ENCODE results near the gene GPR141.

GPR141 gene

DNA sequence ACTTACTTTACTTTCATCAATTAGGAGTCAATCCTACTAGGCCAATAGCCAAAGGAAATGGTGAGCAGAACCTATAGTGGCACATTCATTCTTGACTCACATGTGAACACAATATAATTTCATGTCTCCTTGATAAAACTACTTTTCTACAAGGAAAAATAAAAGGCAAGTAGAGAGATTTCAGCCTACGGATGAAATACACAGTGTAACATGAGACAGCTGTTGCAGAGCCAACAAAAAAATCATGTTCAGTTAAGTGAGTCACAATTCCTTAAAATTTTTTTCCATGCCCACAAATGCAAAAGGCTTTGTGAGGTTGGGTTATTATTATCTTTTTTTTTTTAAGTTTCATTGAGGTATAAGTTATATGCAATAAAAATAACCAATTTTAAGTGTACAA, 54.8 kb downstream of the GPR141 start:
- DNase-seq = no peak

DNA sequence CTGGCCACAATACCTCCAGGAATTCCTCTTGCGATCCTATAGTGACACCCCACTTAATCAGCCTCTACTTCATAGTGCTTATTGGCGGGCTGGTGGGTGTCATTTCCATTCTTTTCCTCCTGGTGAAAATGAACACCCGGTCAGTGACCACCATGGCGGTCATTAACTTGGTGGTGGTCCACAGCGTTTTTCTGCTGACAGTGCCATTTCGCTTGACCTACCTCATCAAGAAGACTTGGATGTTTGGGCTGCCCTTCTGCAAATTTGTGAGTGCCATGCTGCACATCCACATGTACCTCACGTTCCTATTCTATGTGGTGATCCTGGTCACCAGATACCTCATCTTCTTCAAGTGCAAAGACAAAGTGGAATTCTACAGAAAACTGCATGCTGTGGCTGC, 56.8 kb downstream of the GPR141 start:
- no peak for DNase-seq

DNA sequence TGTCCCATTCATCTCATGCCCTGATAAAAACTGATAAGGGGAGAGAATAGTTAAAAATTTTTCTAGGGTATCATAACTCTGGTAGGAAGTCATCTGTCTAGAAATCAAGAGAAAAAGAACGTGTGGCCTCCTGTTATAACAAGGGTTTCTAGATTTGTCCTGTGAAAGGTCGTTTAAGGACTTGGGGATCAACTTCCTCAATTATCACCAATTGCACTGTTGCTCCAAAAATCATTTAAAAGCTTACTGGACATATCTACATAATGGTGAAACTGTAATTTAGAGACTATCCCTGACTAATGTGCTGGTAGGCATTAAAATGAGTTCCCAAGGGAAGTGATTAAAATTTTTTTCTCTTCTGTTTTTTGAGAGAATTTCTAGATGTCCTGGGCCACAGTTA, 58.2 kb downstream of the GPR141 start:
- DNase-seq = no peak

DNA sequence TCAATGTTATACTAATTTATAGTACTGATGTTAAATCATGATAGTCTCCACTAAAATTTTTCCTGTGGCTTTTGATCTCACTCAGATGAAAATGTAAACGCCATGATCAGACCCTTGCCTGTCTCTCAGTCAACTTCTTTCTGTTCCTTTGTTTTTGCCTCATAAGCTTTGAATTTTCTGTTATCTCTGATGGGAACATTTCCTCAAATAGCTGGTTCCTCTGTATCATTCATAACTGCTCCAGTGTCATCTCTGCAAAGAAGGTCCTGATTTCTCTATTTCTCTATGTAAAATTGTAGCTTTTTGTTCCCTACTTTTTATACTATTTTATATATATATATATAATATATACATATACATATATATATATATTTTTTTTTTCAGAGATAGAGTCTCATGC, 67.5 kb downstream of the GPR141 start:
- no peak for DNase-seq

DNA sequence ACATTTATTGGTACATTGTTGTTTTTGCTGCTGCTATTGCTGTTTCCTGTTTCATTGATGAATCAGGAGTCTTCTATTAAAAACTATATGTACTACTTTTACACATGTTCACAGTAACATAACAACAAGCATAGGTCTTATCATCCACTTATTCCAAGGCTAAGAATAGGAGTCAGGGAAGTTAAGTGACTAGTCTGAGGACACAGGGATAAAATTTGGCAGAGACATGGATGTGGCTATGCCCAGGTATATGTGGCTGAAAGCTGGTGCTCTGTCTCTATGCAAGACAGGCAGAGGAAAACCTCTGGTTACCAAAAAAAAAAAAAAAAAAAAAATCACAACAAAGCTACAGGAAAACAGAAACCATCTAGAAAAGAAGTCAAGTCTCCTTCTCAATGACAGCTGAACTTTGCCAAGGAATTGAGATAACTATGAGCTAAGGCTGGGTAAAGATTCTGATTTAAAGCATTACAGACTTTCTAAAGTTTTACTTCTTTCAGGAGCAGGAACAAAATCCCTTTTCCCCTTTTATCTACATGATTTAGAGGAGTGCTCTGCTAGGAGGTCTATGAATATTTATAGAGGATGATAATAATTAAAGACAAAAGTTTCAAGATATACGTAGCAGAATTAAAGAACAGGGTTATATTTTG, 70.0 kb downstream of the GPR141 start:
- no peak for DNase-seq

DNA sequence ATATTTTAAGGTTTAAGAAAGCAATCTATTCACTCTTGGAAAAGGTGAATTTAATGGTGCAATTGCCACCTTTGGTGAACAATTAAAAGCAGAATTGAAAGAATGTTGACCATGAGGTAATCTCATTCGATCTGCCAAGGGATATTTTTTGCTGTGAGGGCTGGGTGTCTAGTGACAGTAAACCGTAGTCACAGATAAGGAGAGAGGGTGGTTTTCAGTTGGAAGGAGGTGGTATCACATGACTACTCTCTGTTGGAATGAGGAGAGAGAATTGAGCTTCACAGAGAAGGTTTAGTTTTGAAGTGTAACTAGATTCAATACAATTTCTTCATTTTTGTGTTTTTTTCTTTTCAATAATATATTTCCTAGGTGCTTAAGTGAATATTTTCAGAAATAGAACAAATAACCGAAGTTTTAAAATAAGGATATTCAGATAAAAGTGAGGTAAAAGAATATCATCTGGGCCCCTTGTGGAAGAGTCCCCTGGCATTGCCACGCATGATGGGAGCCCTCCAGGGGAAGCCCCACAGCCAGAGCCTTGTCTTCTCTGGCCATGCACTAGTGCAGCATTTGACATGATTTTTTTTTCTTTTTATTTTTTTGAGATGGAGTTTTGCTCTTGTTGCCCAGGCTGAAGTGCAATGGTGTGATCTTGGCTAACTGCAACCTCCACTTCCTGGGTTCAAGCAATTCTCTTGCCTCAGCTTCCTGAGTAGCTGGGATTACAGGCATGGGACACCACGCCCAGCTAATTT, 73.4 kb downstream of the GPR141 start:
- DNase-seq = no peak

DNA sequence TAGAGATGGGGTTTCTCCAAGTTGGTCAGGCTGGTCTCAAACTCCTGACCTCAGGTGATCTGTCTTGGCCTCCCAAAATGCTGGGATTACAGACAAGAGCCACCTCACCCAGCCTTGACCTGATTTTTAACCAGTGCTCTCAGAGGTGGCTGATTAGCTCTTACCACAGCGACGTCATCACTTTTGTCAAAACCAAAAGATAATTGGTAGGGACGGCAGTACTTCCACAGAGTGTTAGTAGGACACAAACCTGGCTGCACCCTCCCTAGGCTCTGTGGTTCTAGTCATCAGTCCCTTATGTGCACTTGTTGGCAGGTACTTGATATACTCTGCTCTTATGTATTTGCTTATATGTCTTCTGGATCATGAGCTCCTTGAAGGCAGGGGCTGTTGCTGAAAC, 74.0 kb downstream of the GPR141 start:
- no peak for DNase-seq

DNA sequence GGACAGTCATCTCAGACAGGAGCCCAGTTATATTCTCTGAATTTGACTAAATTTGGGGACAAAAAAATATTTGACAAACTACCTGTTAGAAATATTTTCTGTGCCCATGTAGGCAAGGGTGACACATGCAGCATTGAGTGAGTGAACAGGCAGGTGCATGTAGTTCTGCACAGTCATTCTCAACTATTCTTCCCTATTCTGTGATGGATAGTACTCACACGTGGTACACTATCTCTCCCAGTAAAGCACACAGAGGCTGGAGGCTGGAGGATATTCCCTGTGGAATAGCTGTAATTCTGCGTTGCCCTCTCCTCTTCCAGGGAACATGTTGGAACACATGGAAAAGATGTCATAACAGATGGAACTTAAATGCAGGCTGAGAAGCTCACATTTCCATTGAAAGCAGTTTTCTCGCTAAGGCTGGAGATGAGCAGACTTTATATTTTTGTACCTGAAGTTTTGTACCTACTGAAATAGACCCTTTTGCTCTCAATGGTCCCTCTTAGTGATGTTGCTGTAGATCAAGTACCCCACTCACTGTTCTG, 75.0 kb downstream of the GPR141 start:
- DNase-seq = no peak

DNA sequence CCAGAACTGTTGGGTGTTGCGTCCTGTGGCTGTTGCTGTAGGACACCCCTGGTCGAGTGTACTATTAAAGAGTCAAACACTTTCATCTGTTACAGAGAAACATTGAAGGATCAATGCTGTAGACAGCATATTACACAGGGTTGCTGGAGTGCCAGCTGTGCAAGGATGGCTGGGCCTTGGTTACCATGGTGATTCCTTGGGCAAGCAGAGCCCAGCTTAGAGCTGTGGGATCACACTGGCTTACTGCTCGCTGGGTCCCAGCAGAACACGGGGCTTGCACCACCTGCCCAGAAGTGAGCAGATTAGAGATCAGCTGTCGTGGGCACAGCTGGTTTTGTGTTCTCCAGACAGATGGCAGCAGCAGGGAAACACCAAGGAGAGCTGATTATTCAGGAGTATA, 76.0 kb downstream of the GPR141 start:
- no peak for DNase-seq

DNA sequence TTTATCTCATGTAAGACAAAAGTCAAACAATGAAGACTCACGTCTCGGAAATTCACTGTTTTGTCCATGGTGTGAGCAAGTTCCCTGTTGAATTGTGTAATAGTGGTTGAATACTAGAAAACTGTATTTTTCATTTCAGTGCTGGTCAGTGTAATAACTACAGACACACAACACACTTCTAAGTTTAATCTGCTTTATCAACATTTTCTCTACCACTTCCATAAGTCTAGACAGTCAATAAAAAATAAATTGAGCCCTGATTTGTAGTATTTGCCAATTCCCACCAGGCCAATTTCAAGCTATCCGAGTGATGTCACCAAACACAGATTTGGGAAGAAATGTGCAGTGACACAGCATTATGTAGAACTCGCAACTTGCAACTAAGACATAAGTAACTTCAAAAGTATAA, 81.9 kb downstream of the GPR141 start:
- no peak for DNase-seq

DNA sequence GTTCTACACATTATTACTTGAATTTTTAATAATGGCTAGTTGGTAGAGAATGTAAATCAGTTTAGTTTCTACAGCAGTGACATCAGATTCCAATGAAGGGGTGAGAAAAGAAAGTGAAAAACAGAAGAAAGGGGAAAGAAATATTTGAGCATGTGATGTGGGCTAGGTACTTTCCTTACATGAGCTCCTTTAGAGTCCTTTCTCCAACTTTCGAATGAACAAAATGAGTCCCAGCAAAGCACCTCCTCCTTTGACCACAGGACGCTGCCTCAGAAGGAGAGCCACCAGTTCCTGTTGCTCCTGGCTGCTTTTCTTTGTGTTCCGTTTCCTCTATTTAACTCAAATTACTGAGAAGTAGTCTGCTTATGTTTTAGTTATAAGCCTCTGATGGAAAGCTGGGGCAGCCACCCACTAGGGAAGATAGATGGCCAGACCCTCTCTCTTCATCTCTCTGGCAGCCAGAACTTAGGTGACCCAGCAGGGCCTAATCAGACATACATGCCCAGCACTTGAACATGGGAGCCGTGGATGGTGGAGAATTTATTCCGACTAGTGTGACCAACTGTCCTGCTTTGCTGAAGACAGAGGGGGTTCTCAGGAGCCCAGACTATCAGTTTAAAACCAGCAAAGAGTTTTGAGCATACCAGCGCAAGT, 82.4 kb downstream of the GPR141 start:
- DNase-seq = no peak

DNA sequence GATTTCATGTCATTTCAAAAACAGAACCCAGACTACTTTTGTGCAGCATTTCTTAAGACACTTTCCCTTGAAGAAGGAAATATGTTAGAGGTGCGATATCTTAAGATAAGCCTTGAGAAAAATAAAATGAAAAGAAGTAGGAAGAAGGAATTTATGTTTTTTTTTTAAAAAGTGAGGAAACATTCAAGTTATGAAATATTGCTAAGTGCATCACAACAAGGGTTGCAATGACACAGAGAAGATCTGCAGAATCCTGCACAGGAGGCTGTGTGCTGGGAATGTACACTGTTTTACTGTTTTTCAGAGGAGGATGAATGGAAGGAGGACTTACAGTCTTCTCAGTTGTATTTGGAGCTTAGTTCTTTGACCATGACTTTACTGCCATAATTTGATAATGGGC, 85.0 kb downstream of the GPR141 start:
- DNase-seq = no peak

DNA sequence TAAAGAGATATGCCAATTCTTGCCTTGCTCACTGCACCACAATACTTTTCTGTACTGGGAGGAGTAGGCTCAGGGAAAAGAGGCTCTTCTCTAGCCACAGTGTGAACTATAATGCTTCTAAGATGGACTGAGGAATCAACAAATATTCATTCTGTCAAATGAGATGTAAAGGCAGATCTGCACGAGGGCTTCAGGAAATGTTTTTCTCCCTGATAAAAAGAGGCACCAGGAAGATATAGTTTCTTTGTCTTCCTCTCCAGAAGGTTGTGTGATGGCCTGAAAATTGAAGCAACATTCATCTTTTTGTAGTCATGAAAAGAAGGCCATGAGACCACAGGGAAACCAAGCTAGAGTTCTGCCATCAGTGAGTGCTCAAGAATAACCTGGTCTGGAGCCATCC, 85.7 kb downstream of the GPR141 start:
- no peak for DNase-seq

DNA sequence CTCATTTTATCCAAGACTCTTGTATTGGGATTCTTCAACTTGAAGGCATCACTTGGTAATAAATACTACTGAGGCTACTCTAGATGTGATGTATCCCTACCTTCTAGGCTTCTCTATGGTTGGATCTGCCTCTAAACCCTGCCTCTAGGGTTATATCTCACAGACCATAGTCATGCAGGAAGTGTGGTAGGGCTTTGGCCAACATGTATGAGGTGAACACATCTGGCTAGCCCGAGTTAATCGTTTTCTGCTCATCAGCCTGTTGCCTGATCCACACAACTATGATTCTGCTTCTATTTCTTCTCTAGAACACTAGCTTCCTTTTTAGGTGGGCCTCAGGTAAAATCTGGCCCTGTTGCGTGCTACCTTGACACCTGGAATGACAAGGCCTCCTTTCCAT, 86.2 kb downstream of the GPR141 start:
- no peak for DNase-seq

DNA sequence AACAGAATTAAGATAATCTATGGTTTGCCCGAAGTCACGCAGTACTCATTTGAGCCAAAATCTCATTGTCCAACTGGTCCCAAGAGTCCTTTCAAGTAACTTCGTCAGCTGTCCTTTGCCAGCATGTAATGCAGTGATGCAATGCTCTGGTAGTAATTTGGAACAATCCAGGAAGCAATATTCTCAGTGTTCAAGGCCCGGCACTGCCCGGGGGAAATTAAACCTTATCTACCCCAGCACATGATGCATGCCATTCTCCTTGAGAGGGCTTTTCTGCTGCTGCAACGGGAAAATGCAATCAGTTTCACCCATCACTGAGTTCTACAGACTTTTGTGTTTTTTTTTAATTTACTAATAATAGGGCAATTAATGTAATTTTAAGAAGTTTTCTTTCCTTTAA, 87.3 kb downstream of the GPR141 start:
- DNase-seq = no peak

DNA sequence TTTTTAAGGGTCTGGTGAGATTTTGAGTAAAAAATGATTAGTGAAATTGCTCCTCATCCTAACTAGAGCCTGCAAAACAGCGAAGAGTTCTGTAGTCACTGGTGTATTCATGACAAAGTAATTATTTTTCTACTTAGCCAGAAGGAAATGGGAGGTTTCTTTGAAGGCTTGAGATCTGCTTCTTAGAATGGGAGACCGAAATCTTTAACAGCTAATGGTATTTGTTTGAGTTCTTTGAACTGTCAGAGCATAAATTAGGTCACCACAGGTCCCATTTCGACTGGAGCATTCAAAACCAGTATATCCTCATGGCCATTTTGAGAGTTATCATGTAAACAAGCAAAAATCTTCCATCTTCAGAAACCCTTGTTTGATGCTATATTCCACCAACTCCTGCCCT, 87.8 kb downstream of the GPR141 start:
- no peak for DNase-seq

DNA sequence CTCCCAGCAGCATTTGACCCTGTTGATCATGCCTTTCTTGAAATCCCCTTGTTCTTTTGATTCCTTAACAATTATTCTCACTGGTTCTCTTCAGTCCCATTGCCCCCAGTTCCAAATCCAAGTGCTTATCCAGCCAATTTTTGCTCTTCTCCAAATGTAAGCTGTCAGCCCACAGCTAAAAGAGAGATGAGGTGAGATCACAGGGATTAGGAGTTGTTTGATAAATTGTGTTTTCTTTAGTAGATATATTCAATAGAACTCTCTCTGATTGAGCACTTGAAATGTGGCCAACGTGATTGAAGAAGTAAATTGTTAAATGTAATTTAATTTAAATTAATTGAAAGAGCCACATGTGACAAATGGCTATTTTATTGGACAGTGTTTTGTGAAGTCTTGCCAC, 88.2 kb downstream of the GPR141 start:
- DNase-seq = no peak

DNA sequence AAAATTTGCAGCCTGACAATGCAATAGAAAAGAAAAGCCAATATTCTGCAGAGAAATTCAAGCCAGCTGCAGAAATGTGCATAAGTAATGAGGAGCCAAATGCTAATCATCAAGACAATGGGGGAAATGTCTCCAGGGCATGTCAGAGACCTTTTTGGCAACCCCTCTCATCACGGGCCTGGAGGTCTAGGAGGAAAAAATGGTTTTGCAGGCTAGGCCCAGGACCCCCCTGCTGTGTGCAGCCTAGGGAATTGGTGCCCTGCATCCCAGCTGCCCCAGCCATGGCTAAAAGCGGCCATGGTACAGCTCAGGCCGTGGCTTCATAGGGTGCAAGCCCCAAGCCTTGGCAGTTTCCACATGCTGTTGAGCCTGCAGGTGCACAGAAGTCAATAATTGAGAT, 92.4 kb downstream of the GPR141 start:
- no peak for DNase-seq

DNA sequence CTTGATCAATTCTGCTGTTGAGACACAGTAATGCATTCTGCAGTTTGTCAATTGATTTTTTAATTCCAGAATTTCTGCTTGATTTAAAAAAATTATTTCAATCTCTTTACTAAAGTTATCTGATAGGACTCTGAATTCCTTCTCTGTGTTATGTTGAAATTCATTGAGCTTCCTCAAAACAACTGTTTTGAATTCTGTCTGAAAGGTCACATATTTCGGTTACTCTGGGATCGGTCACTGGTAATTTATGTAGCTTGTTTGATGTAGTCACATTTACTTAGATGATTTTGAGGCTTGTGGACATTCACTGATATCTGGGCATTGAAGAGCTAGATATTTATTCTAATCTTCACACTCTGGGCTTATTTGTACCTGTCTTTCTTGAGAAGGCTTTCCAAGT, 97.6 kb downstream of the GPR141 start:
- no peak for DNase-seq

DNA sequence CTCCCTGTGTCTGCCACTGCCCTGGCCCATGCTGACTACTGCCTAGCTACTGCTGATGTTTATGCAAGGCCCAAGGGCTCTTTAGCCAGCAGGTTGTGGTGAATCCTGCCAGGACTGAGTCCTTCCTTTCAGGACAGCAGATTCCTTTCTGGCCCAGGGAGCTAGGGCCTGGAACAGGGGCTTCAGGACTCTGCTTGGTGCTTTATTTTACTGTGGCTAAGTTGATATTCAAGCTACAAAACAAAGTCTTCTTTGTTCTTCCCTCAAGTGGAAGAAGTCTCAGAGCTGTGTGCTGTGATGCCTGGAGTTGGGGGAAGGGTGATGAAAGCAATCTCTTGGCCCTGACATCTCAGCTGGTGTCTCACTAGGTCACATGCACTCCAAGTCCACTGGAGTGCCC, 98.6 kb downstream of the GPR141 start:
- no peak for DNase-seq

DNA sequence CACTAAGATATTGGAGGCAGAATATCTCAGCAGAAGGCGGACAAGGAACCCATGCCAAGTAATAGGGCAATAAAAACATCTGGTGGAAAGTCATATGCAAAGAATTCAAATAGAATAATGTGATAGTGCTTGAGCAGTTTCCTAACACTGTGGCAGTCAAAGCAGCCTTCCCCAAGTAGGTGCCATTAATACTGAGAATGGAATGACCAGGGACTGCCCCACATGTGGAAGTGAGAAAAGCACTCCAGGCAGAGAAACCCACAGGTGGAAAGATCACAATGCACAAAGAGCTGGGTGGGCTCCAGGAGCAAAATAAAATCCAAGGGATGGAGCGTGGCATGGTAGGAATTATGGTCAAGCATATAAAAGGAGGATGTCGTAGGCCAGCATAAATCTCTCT, 100.4 kb downstream of the GPR141 start:
- no peak for DNase-seq

DNA sequence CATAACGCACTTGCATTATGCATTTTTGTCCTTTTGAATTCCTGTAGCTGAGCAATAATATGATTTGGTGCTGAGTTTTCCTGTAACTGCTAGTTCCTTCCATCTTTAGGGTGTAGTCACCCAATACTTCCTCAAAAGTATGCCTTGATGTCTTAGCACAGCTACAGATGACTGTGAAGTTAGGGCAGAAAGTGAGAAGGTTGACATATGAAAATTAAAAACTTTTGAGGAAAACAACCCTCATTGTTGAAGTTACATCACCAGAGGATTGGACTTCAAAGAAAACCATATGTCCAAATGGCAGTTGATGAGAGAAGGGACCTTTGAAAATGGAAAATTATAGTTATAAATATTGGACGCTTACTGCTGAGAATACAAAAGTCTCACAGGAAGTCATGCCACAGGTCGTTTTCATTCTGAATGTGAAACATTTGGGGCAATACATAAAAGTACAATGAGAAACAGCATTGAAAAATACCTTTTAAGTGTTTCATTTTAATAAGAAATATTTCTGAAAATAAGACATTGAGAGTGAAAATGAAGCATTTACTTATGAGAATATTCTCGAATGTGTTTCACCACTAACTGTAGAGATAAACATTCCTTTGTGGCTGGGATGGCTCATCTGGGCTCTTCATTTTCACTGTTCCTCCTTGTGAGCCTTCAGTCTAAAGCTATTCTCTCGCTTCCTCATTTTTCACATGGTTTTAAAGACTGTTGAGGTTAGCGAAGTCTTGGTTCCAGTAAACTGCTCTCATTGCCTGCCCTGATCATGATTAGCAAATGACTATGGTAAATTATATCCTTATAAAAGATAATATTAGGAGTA, 103.4 kb downstream of the GPR141 start:
- no peak for DNase-seq

Measured in NCI-H2081 treated with DMSO at 0.1 percent for 48 hours (cell line).